KMS-11 (cell line): ENCODE results near the gene PHOX2A.
"Not testable (repeated sequence)": the region's sequence is repeated elsewhere in the genome, so short reads cannot be mapped to it uniquely, and the experiment has no call there.

Experiments
- H2AFZ ChIP-seq: fragments of 200-600 bp; sonication (generic); 2 replicates; pipeline ENCODE4 v1.6.1; 2016; ENCODE audit warnings: antibody characterized with exemption, mixed run types, low read depth
- H3K27ac ChIP-seq: fragments of 200-600 bp; sonication (generic); 2 replicates; pipeline ENCODE4 v1.6.1; 2016; ENCODE audit warnings: mild to moderate bottlenecking, mixed run types
- H3K27me3 ChIP-seq: fragments of 200-600 bp; sonication (generic); 2 replicates; pipeline ENCODE4 v1.6.1; 2017; ENCODE audit warnings: mild to moderate bottlenecking, low read depth, mixed run types, moderate library complexity; ENCODE audit not compliant: insufficient read depth
- H3K36me3 ChIP-seq: fragments of 200-600 bp; sonication (generic); 2 replicates; pipeline ENCODE4 v1.6.1; 2017; ENCODE audit warnings: mild to moderate bottlenecking, mixed run types; ENCODE audit not compliant: insufficient read depth
- H3K4me1 ChIP-seq: fragments of 200-600 bp; sonication (generic); 2 replicates; pipeline ENCODE4 v1.6.1; 2016; ENCODE audit warnings: mild to moderate bottlenecking, low read depth, mixed run types; ENCODE audit not compliant: poor library complexity, severe bottlenecking
- H3K4me2 ChIP-seq: fragments of 200-600 bp; sonication (generic); 2 replicates; pipeline ENCODE4 v1.7.0; 2016; ENCODE audit warnings: mild to moderate bottlenecking, mixed run types
- H3K4me3 ChIP-seq: fragments of 200-600 bp; sonication (generic); IDR thresholded peaks from 2 replicates; pipeline ENCODE4 v1.6.1; 2017; ENCODE audit warnings: low read depth, low read length, mixed read lengths; ENCODE audit not compliant: insufficient read depth
- H3K79me2 ChIP-seq: fragments of 200-600 bp; sonication (generic); 2 replicates; pipeline ENCODE4 v1.6.1; 2016; ENCODE audit warnings: low read depth, mixed run types; ENCODE audit not compliant: insufficient read depth
- H3K9ac ChIP-seq: fragments of 200-600 bp; sonication (generic); 2 replicates; pipeline ENCODE4 v1.6.1; 2016; ENCODE audit warnings: mild to moderate bottlenecking, mixed run types
- H4K20me1 ChIP-seq: fragments of 200-600 bp; sonication (generic); 2 replicates; pipeline ENCODE4 v1.6.1; 2016; ENCODE audit warnings: mild to moderate bottlenecking, mixed run types; ENCODE audit not compliant: insufficient read depth
- CTCF ChIP-seq: fragments of 200-600 bp; sonication (generic); conservative IDR thresholded peaks from 2 replicates; pipeline ENCODE4 v1.6.1; 2017; ENCODE audit warnings: low read depth, mild to moderate bottlenecking, antibody characterized with exemption, low read length, moderate library complexity, mixed read lengths

Gene PHOX2A

GRCh38 chr11:72203163-72203562 lies 40.8 kb downstream of the PHOX2A start:
- H3K4me1 ChIP-seq: no peaks in the 10 kb centered on the region
- no peak overlapping the region for H3K27ac ChIP-seq
- no peaks in the 10 kb centered on the region for H3K79me2 ChIP-seq
- no peak for TF ChIP-seq CTCF
- H3K4me2 ChIP-seq: no peak overlapping the region
- no peak overlapping the region for H3K4me3 ChIP-seq
- no peaks in the 10 kb centered on the region for H4K20me1 ChIP-seq
- no peaks in the 10 kb centered on the region for H3K27me3 ChIP-seq
- no peak overlapping the region for H3K9ac ChIP-seq
- H2AFZ ChIP-seq: no peak overlapping the region
- no peaks in the 10 kb centered on the region for H3K36me3 ChIP-seq

GRCh38 chr11:72202571-72202970 lies 41.4 kb downstream of the PHOX2A start:
- H3K9ac ChIP-seq: no peak overlapping the region
- H3K4me2 ChIP-seq: no peak overlapping the region
- TF ChIP-seq CTCF: no peak

GRCh38 chr11:72201445-72201844 lies 42.5 kb downstream of the PHOX2A start:
- H3K4me1 ChIP-seq, H3K79me2 ChIP-seq, H3K27ac ChIP-seq, H4K20me1 ChIP-seq, H2AFZ ChIP-seq, H3K27me3 ChIP-seq, H3K36me3 ChIP-seq, H3K4me3 ChIP-seq, H3K9ac ChIP-seq, H3K4me2 ChIP-seq: not testable (repeated sequence)

More at GRCh38 chr11:72202571-72202970, 41.4 kb downstream of the PHOX2A start:
- H2AFZ ChIP-seq: no peak overlapping the region
- no peaks in the 10 kb centered on the region for H3K79me2 ChIP-seq
- no peaks in the 10 kb centered on the region for H3K4me1 ChIP-seq
- H4K20me1 ChIP-seq: no peaks in the 10 kb centered on the region
- no peak overlapping the region for H3K4me3 ChIP-seq
- no peaks in the 10 kb centered on the region for H3K36me3 ChIP-seq
- no peak overlapping the region for H3K27ac ChIP-seq
- H3K27me3 ChIP-seq: no peaks in the 10 kb centered on the region

- no peak overlapping the region for H2AFZ ChIP-seq
- TF ChIP-seq CTCF: no peak
Observed at GRCh38 chr11:72195518-72196270, 48.3 kb downstream of the PHOX2A start.

GRCh38 chr11:72191961-72192381 lies 52.0 kb downstream of the PHOX2A start, which contains the start of gene FOLR1:
Gene FOLR1, plus strand, starts transcription at chr11:72192140. Its CDS starts 34 bp downstream, at chr11:72192174.
- no peak within 1 kb of the TSS for H3K27ac ChIP-seq
- H4K20me1 ChIP-seq: no peaks in the 10 kb centered on the region
- no peak within 1 kb of the TSS for H3K4me2 ChIP-seq
- H3K4me1 ChIP-seq: no peaks in the 10 kb centered on the region
- TF ChIP-seq CTCF: no peak
- H3K36me3 ChIP-seq: no peaks in the 10 kb centered on the region
- no peaks in the 10 kb centered on the region for H3K79me2 ChIP-seq
- no peak within 1 kb of the TSS for H2AFZ ChIP-seq
- no peak within 1 kb of the TSS for H3K4me3 ChIP-seq
- no peaks in the 10 kb centered on the region for H3K27me3 ChIP-seq
- no peak within 1 kb of the TSS for H3K9ac ChIP-seq

More at GRCh38 chr11:72195518-72196270, 48.3 kb downstream of the PHOX2A start:
- Histone ChIP-seq H3K4me1 (no peaks in the 10 kb centered on the region), H4K20me1 (no peaks in the 10 kb centered on the region), H3K27me3 (no peaks in the 10 kb centered on the region), H3K4me3 (no peak overlapping the region), H3K36me3 (no peaks in the 10 kb centered on the region), H3K4me2 (no peak overlapping the region), H3K27ac (no peak overlapping the region), H3K79me2 (no peaks in the 10 kb centered on the region), H3K9ac (no peak overlapping the region)
